GM21723 (cell line): ENCODE results near the gene ATAD3C.
"Not testable (repeated sequence)": the region's sequence is repeated elsewhere in the genome, so short reads cannot be mapped to it uniquely, and the experiment has no call there.

Source experiments
- ATAC-seq: cut with Tn5 transposase; IDR thresholded peaks from one replicate; pipeline ENCODE4 v1.9.1; 2021; ENCODE audit warnings: mild to moderate bottlenecking, moderate library complexity; ENCODE audit not compliant: unreplicated experiment

The ATAD3C gene

GRCh38 chr1:1449099-1449739 is at the start of gene ATAD3C:
Gene ATAD3C, plus strand, starts transcription at chr1:1449689. Its CDS starts 995 bp downstream, at chr1:1450684.
- ATAC-seq: no peak

DNA sequence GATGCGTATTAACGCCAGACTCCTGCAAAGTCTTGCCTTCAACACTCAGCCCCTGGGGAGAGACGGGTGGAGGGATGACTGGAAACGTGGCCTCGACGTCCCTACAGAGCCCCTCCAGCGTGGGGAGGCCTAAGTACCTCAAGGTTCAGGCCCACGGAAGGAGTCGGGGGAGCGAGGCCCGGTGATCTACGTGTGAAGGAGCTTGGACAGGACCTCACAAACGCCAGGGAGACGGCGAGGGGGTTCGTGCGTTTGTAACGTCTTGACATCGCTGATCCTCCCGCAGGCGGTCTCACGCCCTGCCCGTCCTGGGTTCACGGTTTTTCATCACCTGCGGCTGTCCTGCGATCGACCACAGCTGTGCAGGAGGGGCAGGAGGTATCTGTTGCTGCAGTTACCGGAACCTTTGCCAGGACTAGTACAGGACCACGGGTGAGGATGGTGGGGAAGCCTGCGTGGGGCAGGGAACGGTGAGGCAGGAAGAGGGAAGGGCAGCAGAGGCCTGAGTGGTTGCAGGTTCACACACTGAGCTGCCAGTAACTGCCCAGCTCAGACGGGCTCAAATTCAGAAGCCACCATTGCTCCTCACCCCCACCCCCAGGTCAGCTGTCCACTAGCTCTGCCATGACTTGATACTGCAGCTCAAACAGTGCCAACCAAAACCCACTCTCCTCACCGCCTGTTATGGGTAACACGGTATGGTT is 49.5 kb upstream of the ATAD3C start:
- no peak for ATAC-seq

DNA sequence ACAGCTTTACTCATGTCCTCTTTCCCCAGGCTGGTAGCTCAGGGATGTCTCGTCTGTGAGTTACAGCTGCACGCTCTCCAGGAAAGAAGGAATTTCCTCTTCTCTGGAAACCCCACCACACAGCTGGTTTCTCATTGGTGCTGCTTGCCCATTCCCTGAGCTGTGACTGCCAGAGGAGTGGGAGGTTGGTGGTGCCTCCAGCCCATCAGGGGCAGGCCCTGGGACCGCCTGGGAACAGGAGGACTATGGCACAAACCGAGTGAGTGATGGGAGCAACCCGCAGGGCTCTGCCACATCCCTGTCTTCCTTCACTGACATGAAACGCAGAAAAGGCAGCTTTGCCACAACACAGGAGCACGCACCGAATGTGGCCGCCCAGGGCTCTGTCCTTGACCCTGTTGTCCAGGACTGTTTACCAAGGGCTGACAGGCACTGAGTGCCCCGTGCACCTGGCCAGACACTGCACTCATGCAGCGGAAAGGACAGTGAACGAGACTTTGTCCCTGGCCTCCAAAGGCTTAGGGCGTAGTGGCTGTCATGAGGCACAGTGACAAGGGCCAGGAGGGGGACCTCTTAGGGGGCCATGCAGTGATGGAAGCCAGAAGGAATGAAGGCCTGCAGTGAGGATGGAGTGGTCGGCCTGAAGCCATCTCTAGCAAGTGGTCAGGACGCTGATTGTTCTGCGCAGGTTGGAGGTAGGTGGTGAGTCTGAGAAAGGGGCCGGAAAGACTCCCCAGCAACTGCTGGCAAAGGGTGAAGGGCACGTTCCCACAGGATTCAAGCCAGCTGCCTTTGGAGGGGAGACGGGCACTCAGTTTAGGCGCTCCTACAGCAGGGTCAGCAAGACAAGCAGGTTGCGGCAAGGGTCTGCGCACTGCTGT is 48.7 kb upstream of the ATAD3C start:
- no peak for ATAC-seq

GRCh38 chr1:1401457-1402010 is 48.0 kb upstream of the ATAD3C start:
- ATAC-seq: no peak

GRCh38 chr1:1402072-1402900 is 47.2 kb upstream of the ATAD3C start:
- no peak for ATAC-seq

- not testable (repeated sequence) for ATAC-seq
Measured at GRCh38 chr1:1402901-1403392, 46.5 kb upstream of the ATAD3C start.

GRCh38 chr1:1403653-1404052 is 45.8 kb upstream of the ATAD3C start:
- ATAC-seq: no peak

DNA sequence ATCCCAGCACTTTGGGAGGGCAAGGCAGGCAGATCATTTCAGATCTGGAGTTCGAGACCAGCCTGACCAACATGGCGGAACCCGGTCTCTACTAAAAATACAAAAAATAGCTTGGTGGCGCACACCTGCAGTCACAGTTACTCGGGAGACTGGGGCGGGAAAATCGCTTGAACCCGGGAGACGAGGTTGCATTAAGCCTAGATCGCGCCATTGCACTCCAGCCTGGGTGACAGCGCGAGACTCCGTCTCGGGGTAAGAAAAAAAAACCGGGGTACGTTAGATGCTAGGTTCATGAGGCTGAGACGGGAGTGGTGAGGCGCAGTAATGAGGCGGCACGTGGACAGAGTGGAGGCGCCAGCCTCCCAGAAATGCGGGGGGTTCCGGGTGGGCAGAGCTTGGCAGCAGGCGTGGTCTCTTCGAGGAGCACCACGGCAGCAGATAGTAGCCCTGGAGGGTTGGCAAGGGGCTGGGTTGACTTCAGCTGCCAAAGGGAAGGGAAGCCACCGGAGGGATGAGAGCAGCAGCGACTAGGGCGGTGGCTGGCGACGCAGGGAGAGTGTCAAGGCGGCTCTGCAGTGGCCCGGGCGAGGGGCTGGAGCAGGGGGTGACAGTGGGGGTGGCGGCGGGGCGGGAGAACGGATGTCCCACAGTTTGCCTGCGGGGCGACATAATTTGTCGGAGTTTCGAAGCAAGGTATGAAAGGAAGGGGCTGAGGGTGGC is 43.2 kb upstream of the ATAD3C start:
- ATAC-seq: no peak

DNA sequence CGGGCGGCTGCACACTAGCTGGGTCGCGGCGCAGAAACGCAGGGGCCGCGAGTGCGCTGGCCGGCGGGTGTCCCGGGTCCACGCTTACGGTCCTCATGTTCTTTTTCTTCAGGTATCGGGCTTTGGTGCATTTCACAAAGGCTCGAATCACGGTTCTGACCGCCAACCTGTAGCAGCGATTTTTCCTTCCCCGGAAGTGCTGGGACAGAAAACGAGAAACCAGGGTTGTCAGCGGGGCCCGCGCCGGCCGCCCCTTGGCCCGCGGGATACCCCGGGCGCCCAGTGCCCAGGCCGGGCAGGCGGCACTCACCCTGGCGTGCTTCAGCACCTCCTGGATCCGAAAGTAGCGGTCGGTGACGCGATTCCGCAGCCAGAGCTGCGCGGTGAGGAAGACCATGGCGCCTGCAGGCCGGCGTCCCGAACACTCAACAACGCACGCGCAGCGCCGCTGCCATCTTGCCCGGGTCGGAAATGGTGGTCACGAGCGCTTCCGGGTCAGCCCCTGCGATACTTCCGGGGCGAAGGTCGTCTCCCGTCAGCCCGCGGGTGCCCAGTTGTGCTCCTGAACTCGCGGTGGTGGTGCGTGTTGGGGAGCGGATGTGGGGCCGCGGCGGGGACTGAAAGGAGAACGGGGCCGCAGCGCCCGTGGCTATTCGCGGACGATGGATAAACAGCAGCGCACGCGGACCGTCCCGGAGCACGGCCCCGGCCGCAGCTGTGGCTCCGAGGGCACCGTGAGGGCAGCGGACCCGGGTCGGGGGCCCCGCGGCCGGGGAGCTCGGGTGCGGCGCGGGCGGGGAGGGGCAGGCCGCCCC is 42.5 kb upstream of the ATAD3C start, which contains the start of gene MRPL20:
MRPL20 (minus strand) TSS at position 473 of the 815 bp plus-strand sequence; CDS start at position 397, 76 bp downstream.
- peak; percentile 87 for ATAC-seq

DNA sequence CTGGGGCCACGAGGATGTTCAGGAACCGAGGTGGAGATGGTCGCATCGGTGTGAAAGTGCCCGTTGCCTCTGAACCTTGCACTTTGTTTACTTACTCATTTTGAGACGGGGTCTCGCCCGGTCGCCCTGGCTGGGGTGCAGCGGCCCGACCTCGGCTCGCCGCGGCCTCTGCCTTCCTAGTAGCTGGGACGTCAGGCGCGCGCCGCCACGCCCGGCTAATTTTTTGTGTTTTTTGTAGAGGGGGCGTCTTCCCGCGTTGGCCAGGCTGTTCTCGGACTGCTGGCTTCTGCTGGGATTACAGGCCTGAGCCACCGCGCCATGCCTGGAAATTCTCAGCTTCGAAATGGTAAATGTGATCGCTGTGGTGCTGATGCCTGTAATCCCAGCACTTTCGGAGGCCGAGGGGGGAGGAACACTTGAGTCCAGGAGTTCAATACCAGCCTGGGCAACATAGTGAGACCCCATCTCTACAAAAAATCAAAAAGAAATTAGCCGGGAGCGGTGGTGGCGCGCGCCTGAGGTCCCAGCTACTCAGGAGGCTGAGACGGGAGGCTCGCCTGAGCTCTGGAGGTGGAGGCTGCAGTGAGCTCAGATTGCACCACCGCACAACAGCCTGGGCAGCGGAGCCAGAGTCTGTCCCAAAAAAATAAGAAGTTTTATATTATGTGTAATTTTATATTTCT is 41.7 kb upstream of the ATAD3C start:
- peak; percentile 19 for ATAC-seq

DNA sequence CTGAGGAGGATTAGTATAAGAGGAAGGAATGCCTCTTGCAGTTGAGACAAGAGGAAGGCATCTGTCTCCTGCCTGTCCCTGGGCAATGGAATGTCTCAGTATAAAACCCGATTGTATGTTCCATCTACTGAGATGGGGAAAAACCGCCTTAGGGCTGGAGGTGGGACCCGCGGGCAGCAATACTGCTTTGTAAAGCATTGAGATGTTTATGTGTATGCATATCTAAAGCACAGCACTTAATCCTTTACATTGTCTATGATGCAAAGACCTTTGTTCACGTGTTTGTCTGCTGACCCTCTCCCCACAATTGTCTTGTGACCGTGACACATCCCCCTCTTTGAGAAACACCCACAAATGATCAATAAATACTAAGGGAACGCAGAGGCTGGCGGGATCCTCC is 39.3 kb upstream of the ATAD3C start:
- ATAC-seq: not testable (repeated sequence)

DNA sequence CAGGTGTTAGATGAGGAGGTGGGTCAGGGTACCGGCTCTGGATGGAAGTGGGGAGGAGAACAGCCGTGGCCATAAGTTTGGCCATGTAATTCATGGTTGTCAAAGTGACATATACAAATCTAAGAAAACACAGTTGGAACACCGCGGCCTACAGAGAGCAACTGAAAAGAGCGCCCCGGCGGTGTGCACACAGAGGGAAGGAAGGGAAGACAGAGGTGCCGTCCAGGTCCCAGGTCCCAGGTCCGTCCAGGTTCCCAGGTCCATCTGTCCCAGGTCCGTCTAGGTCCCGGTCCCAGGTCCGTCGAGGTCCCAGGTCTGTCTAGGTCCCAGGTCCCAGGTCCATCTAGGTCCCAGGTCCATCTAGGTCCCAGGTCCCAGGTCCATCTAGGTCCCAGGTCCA is 37.9 kb upstream of the ATAD3C start:
- no peak for ATAC-seq

GRCh38 chr1:1412311-1412902 is 37.1 kb upstream of the ATAD3C start:
- ATAC-seq: not testable (repeated sequence)

- no peak for ATAC-seq
Measured at GRCh38 chr1:1415751-1416150, 33.7 kb upstream of the ATAD3C start.

DNA sequence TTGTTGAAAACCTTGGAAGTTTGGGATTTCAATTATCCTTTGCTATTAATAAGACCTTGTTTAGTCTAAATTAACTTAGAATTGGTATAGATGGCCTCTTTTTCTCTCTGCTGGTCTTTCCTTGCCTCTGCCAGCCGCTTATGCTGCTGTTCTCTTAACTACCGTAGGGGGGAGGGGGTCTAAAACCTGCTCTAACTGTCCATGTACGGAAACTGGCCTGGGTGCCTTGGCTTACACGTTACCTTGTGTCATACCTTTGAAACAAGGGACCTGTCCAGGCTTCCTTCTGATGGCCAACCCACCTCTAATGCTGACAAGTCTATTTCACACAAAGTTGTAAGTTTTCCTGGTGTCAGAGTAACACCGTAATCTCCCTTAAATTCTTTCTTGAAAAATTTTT is 32.1 kb upstream of the ATAD3C start:
- not testable (repeated sequence) for ATAC-seq

DNA sequence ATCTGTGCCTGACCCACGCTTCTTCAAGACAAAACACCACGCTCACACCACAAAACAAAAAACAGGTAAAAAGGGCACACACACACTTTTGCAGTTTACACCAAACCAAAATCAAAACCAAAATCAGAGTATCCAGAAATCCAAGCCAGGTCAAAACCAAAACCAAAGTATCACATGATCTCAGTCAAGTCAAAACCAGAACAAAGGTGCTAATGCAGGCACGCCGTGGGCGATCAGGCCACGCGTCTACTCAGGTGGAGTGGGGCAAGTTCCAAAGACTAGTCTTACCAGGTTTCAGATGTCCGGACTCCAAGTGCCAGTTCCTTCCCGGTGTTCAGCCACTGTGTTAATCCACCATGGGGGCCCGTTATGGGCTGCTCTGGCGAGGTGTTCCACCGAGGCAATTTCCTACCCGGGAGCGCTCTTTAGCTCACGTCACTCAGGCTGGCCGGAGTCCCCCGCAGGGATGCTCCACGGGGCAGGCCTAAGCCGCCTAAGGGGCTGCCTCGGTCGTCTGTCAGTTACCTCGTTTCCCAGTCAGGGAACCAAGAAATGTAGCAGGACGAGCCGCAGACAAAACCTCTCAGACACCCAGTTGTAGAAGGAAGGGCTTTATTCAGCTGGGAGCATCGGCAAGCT is 31.5 kb upstream of the ATAD3C start:
- ATAC-seq: not testable (repeated sequence)
